Activated naive CD8-positive, alpha-beta T cell treated with anti-CD3 and anti-CD28 coated beads, Interleukin-2, amount 50 U/mL, for 24 hours (primary cell): ENCODE results near the gene TRAK1.
A peak's percentile ranks its signal among the peaks of the same experiment; 100 is the strongest.

Experiments used
- ATAC-seq: fragments of 150-1000 bp; cut with Tn5 transposase; one replicate; pipeline ENCODE4 v1.10.0; 2021
- DNase-seq: peaks from one replicate; pipeline ENCODE4 v3.0.0; 2021
- H3K27ac Mint-ChIP-seq: one replicate; pipeline ENCODE4 v1.8.0; 2021; ENCODE audit warnings: mild to moderate bottlenecking, mixed read lengths
- H3K27me3 Mint-ChIP-seq: one replicate; pipeline ENCODE4 v1.8.0; 2021; ENCODE audit warnings: mixed read lengths
- H3K36me3 Mint-ChIP-seq: one replicate; pipeline ENCODE4 v1.8.0; 2021; ENCODE audit warnings: low read depth, mixed read lengths
- H3K4me1 Mint-ChIP-seq: one replicate; pipeline ENCODE4 v1.8.0; 2021; ENCODE audit warnings: mixed read lengths
- H3K4me3 Mint-ChIP-seq: one replicate; pipeline ENCODE4 v1.8.0; 2021; ENCODE audit warnings: mild to moderate bottlenecking, moderate library complexity, mixed read lengths
- H3K9me3 Mint-ChIP-seq: one replicate; pipeline ENCODE4 v1.8.0; 2021; ENCODE audit warnings: mixed read lengths

Gene TRAK1

GRCh38 chr3:42230860-42231259 is 139.7 kb downstream of the TRAK1 start:
- H3K36me3 Mint-ChIP-seq: no peaks in the 10 kb centered on the region
- H3K4me3 Mint-ChIP-seq: no peak overlapping the region
- DNase-seq (no peak), ATAC-seq (no peak)
- H3K27me3 Mint-ChIP-seq: peaks cover 8% of the 10 kb centered on the region
- H3K9me3 Mint-ChIP-seq: no peaks in the 10 kb centered on the region
- H3K4me1 Mint-ChIP-seq: peaks cover 2% of the 10 kb centered on the region
- no peak overlapping the region for H3K27ac Mint-ChIP-seq

GRCh38 chr3:42235532-42235931 is 144.4 kb downstream of the TRAK1 start:
- H3K36me3 Mint-ChIP-seq: no peaks in the 10 kb centered on the region
- no peak for ATAC-seq

GRCh38 chr3:42236611-42237010 is 145.5 kb downstream of the TRAK1 start:
- H3K4me3 Mint-ChIP-seq: no peak overlapping the region

More at GRCh38 chr3:42235532-42235931, 144.4 kb downstream of the TRAK1 start:
- H3K27me3 Mint-ChIP-seq: peaks cover 8% of the 10 kb centered on the region
- H3K4me3 Mint-ChIP-seq: no peak overlapping the region
- H3K27ac Mint-ChIP-seq: no peak overlapping the region
- H3K9me3 Mint-ChIP-seq: peaks cover 11% of the 10 kb centered on the region
- H3K4me1 Mint-ChIP-seq: no peaks in the 10 kb centered on the region
- DNase-seq: no peak

GRCh38 chr3:42246091-42246490 is 154.9 kb downstream of the TRAK1 start:
- Mint-ChIP-seq H3K27ac (no peak overlapping the region), H3K27me3 (peaks cover 3% of the 10 kb centered on the region), H3K9me3 (no peaks in the 10 kb centered on the region), H3K4me3 (no peak overlapping the region), H3K36me3 (no peaks in the 10 kb centered on the region), H3K4me1 (peaks cover 7% of the 10 kb centered on the region)
- no peak for DNase-seq
- no peak for ATAC-seq

More at GRCh38 chr3:42236611-42237010, 145.5 kb downstream of the TRAK1 start:
- Mint-ChIP-seq H3K36me3 (no peaks in the 10 kb centered on the region), H3K27me3 (peaks cover 8% of the 10 kb centered on the region), H3K4me1 (no peaks in the 10 kb centered on the region), H3K9me3 (peaks cover 11% of the 10 kb centered on the region), H3K27ac (no peak overlapping the region)
- ATAC-seq (no peak), DNase-seq (no peak)

- DNase-seq (peak; percentile 64), ATAC-seq (peak; percentile 63)
- Mint-ChIP-seq H3K27ac (no peak overlapping the region), H3K27me3 (peaks cover 3% of the 10 kb centered on the region), H3K4me1 (peaks cover 7% of the 10 kb centered on the region), H3K4me3 (no peak overlapping the region), H3K9me3 (no peaks in the 10 kb centered on the region), H3K36me3 (no peaks in the 10 kb centered on the region)
Measured at GRCh38 chr3:42247576-42248027, 156.4 kb downstream of the TRAK1 start.

- no peaks in the 10 kb centered on the region for H3K36me3 Mint-ChIP-seq
- H3K4me1 Mint-ChIP-seq: peaks cover 17% of the 10 kb centered on the region
- no peak overlapping the region for H3K27ac Mint-ChIP-seq
- H3K4me3 Mint-ChIP-seq: no peak overlapping the region
- no peak for DNase-seq
- H3K27me3 Mint-ChIP-seq: peaks cover 5% of the 10 kb centered on the region
- H3K9me3 Mint-ChIP-seq: no peaks in the 10 kb centered on the region
- ATAC-seq: no peak
Measured at GRCh38 chr3:42250761-42251160, 159.6 kb downstream of the TRAK1 start.

- no peak overlapping the region for H3K27ac Mint-ChIP-seq
- H3K36me3 Mint-ChIP-seq: no peaks in the 10 kb centered on the region
- no peak for ATAC-seq
- H3K9me3 Mint-ChIP-seq: no peaks in the 10 kb centered on the region
- DNase-seq: no peak
- peaks cover 20% of the 10 kb centered on the region for H3K4me1 Mint-ChIP-seq
- peaks cover 15% of the 10 kb centered on the region for H3K27me3 Mint-ChIP-seq
- no peak overlapping the region for H3K4me3 Mint-ChIP-seq
Measured at GRCh38 chr3:42254566-42254965, 163.4 kb downstream of the TRAK1 start.

- H3K27ac Mint-ChIP-seq: no peak overlapping the region
- H3K4me3 Mint-ChIP-seq: no peak overlapping the region
- H3K9me3 Mint-ChIP-seq: no peaks in the 10 kb centered on the region
- peaks cover 23% of the 10 kb centered on the region for H3K27me3 Mint-ChIP-seq
- peaks cover 20% of the 10 kb centered on the region for H3K4me1 Mint-ChIP-seq
- no peaks in the 10 kb centered on the region for H3K36me3 Mint-ChIP-seq
- ATAC-seq (peak; percentile 70), DNase-seq (no peak)
Measured at GRCh38 chr3:42256135-42256819, 165.1 kb downstream of the TRAK1 start.

GRCh38 chr3:42257007-42257406 is 165.8 kb downstream of the TRAK1 start:
- peaks cover 20% of the 10 kb centered on the region for H3K4me1 Mint-ChIP-seq
- H3K27ac Mint-ChIP-seq: no peak overlapping the region
- peaks cover 23% of the 10 kb centered on the region for H3K27me3 Mint-ChIP-seq
- H3K4me3 Mint-ChIP-seq: no peak overlapping the region
- no peak for DNase-seq
- ATAC-seq: no peak
- no peaks in the 10 kb centered on the region for H3K9me3 Mint-ChIP-seq
- H3K36me3 Mint-ChIP-seq: no peaks in the 10 kb centered on the region

GRCh38 chr3:42262525-42262924 is 171.4 kb downstream of the TRAK1 start:
- no peak overlapping the region for H3K4me3 Mint-ChIP-seq
- peaks cover 66% of the 10 kb centered on the region for H3K27me3 Mint-ChIP-seq
- no peak for DNase-seq
- peaks cover 11% of the 10 kb centered on the region for H3K4me1 Mint-ChIP-seq
- no peak for ATAC-seq
- H3K27ac Mint-ChIP-seq: no peak overlapping the region
- H3K9me3 Mint-ChIP-seq: no peaks in the 10 kb centered on the region
- no peaks in the 10 kb centered on the region for H3K36me3 Mint-ChIP-seq

- Mint-ChIP-seq H3K4me1 (peaks cover 11% of the 10 kb centered on the region), H3K9me3 (no peaks in the 10 kb centered on the region), H3K4me3 (peak overlapping the region; percentile 23), H3K27ac (no peak overlapping the region), H3K27me3 (peaks cover 63% of the 10 kb centered on the region), H3K36me3 (no peaks in the 10 kb centered on the region)
- peak; percentile 39 for ATAC-seq
- peak; percentile 28 for DNase-seq
Measured at GRCh38 chr3:42263354-42264346, 172.5 kb downstream of the TRAK1 start.

GRCh38 chr3:42264399-42265058 is 173.4 kb downstream of the TRAK1 start:
- Mint-ChIP-seq H3K27ac (no peak overlapping the region), H3K36me3 (no peaks in the 10 kb centered on the region), H3K4me1 (peaks cover 11% of the 10 kb centered on the region), H3K27me3 (peaks cover 61% of the 10 kb centered on the region), H3K9me3 (no peaks in the 10 kb centered on the region), H3K4me3 (peak overlapping the region; percentile 34)
- DNase-seq: peak; percentile 18
- peak; percentile 70 for ATAC-seq

- Mint-ChIP-seq H3K36me3 (no peaks in the 10 kb centered on the region), H3K27me3 (peaks cover 56% of the 10 kb centered on the region)
- DNase-seq: no peak
Measured at GRCh38 chr3:42265059-42265991, 174.2 kb downstream of the TRAK1 start.

More at GRCh38 chr3:42265059-42265991, 174.2 kb downstream of the TRAK1 start:
- no peak for ATAC-seq
- no peak overlapping the region for H3K4me3 Mint-ChIP-seq
- peaks cover 11% of the 10 kb centered on the region for H3K4me1 Mint-ChIP-seq
- no peak overlapping the region for H3K27ac Mint-ChIP-seq
- H3K9me3 Mint-ChIP-seq: no peaks in the 10 kb centered on the region
